BE2C (cell line): ENCODE results near the gene TOB1.

Experiments
- DNase-seq: peaks from one replicate; pipeline ENCODE4 v3.0.0-alpha.2; 2020
- H3K27me3 ChIP-seq: fragments of 250-450 bp; sonication (Bioruptor Pico); 2 replicates; pipeline ENCODE4 v1.5.1; 2020; ENCODE audit warnings: mild to moderate bottlenecking
- H3K36me3 ChIP-seq: fragments of 250-450 bp; sonication (Bioruptor Pico); 2 replicates; pipeline ENCODE4 v1.5.1; 2020; ENCODE audit warnings: mild to moderate bottlenecking
- H3K4me1 ChIP-seq: fragments of 250-450 bp; sonication (Bioruptor Pico); 2 replicates; pipeline ENCODE4 v1.5.1; 2020
- H3K4me3 ChIP-seq: 2 replicates; pipeline ENCODE4 v1.5.1; 2011; ENCODE audit warnings: low read depth, low read length
- H3K9me3 ChIP-seq: fragments of 250-450 bp; sonication (Bioruptor Pico); 2 replicates; pipeline ENCODE4 v1.5.1; 2020
- CTCF ChIP-seq: IDR thresholded peaks from 2 replicates; pipeline ENCODE4 v1.5.1; 2012; ENCODE audit warnings: mild to moderate bottlenecking, low read depth, low read length

TOB1 gene

GRCh38 chr17:50825188-50825587 lies 41.0 kb downstream of the TOB1 start:
- Histone ChIP-seq H3K9me3 (no peaks in the 10 kb centered on the region), H3K4me3 (no peak overlapping the region), H3K27me3 (no peaks in the 10 kb centered on the region), H3K36me3 (no peaks in the 10 kb centered on the region), H3K4me1 (no peaks in the 10 kb centered on the region)
- TF ChIP-seq CTCF = no peak
- no peak for DNase-seq

GRCh38 chr17:50824429-50824828 lies 41.7 kb downstream of the TOB1 start:
- TF ChIP-seq CTCF = no peak
- H3K4me3 ChIP-seq = no peak overlapping the region
- DNase-seq = no peak
- no peaks in the 10 kb centered on the region for H3K36me3 ChIP-seq
- H3K9me3 ChIP-seq = no peaks in the 10 kb centered on the region
- no peaks in the 10 kb centered on the region for H3K27me3 ChIP-seq
- H3K4me1 ChIP-seq = no peaks in the 10 kb centered on the region

GRCh38 chr17:50822550-50822949 lies 43.6 kb downstream of the TOB1 start:
- DNase-seq = no peak
- no peaks in the 10 kb centered on the region for H3K9me3 ChIP-seq
- H3K27me3 ChIP-seq = no peaks in the 10 kb centered on the region
- TF ChIP-seq CTCF = no peak
- H3K4me3 ChIP-seq = no peak overlapping the region
- 0 out of 2 replicates have a peak, but pooled peaks cover 2% of the 10 kb centered on the region for H3K4me1 ChIP-seq
- no peaks in the 10 kb centered on the region for H3K36me3 ChIP-seq

GRCh38 chr17:50820651-50821050 lies 45.5 kb downstream of the TOB1 start:
- Histone ChIP-seq H3K36me3 (no peaks in the 10 kb centered on the region), H3K4me1 (0 out of 2 replicates have a peak, but pooled peaks cover 2% of the 10 kb centered on the region), H3K27me3 (no peaks in the 10 kb centered on the region), H3K4me3 (no peak overlapping the region), H3K9me3 (no peaks in the 10 kb centered on the region)
- no peak for DNase-seq
- TF ChIP-seq CTCF = no peak

GRCh38 chr17:50818921-50819657 lies 47.1 kb downstream of the TOB1 start:
- no peaks in the 10 kb centered on the region for H3K36me3 ChIP-seq
- no peaks in the 10 kb centered on the region for H3K27me3 ChIP-seq
- H3K4me3 ChIP-seq = no peak overlapping the region
- no peak for DNase-seq
- no peak for TF ChIP-seq CTCF
- H3K4me1 ChIP-seq = 0 out of 2 replicates have a peak, but pooled peaks cover 2% of the 10 kb centered on the region
- H3K9me3 ChIP-seq = no peaks in the 10 kb centered on the region

- Histone ChIP-seq H3K4me3 (no peak overlapping the region), H3K36me3 (no peaks in the 10 kb centered on the region), H3K27me3 (no peaks in the 10 kb centered on the region), H3K9me3 (no peaks in the 10 kb centered on the region), H3K4me1 (0 out of 2 replicates have a peak, but pooled peaks cover 2% of the 10 kb centered on the region)
- DNase-seq = no peak
- no peak for TF ChIP-seq CTCF
These were observed 47.9 kb downstream of the TOB1 start for GRCh38 chr17:50818261-50818660.
